GM23338 (cell line): ENCODE measurements around the gene ADCY1. TPM values are rescaled to one million over a fixed set of nuclear protein-coding genes. Genes with fewer than 3 reads are reported as not detected.

Source experiments
- ATAC-seq: fragments of 200-7000 bp; cut with Tn5 transposase; 3 replicates; pipeline ENCODE4 v1.9.1; 2020
- DNase-seq: peaks from one replicate; pipeline ENCODE4 v3.0.0-alpha.2; 2015; ENCODE audit warnings: low spot score
- H2AFZ ChIP-seq: fragments of 200-600 bp; sonication (generic); 2 replicates; pipeline ENCODE4 v1.8.0; 2016; ENCODE audit warnings: antibody characterized with exemption, mild to moderate bottlenecking, moderate library complexity
- H3F3A ChIP-seq: fragments of 200-600 bp; sonication (generic); replicated peaks from 2 replicates; pipeline ENCODE4 v1.8.0; 2017; ENCODE audit warnings: antibody characterized with exemption, mixed run types, low read depth
- H3K27ac ChIP-seq: fragments of 200-600 bp; sonication (generic); 2 replicates; pipeline ENCODE4 v1.6.1; 2016; ENCODE audit warnings: low read depth
- H3K27me3 ChIP-seq: fragments of 200-600 bp; sonication (generic); 2 replicates; pipeline ENCODE4 v1.8.0; 2016; ENCODE audit warnings: mild to moderate bottlenecking, mixed run types, moderate library complexity; ENCODE audit not compliant: insufficient read depth
- H3K36me3 ChIP-seq: fragments of 200-600 bp; sonication (generic); 2 replicates; pipeline ENCODE4 v1.8.0; 2016; ENCODE audit warnings: mild to moderate bottlenecking; ENCODE audit not compliant: insufficient read depth
- H3K4me1 ChIP-seq: fragments of 200-600 bp; sonication (generic); 2 replicates; pipeline ENCODE4 v1.8.0; 2016; ENCODE audit warnings: mild to moderate bottlenecking, moderate library complexity; ENCODE audit not compliant: insufficient read depth
- H3K4me2 ChIP-seq: fragments of 200-600 bp; sonication (generic); 2 replicates; pipeline ENCODE4 v1.7.1; 2017; ENCODE audit warnings: mixed run types
- H3K4me3 ChIP-seq: fragments of 200-600 bp; sonication (generic); 2 replicates; pipeline ENCODE4 v1.6.1; 2016; ENCODE audit warnings: mixed run types
- H3K79me2 ChIP-seq: fragments of 200-600 bp; sonication (generic); replicated peaks from 2 replicates; pipeline ENCODE4 v1.8.0; 2017; ENCODE audit warnings: mild to moderate bottlenecking; ENCODE audit not compliant: insufficient read depth
- H3K9me2 ChIP-seq: fragments of 200-600 bp; sonication (generic); 2 replicates; pipeline ENCODE4 v1.8.0; 2017; ENCODE audit not compliant: insufficient read depth
- H4K20me1 ChIP-seq: fragments of 200-600 bp; sonication (generic); replicated peaks from 2 replicates; pipeline ENCODE4 v1.8.0; 2017; ENCODE audit warnings: mild to moderate bottlenecking; ENCODE audit not compliant: insufficient read depth
- H3K27ac Mint-ChIP-seq: 2 replicates; pipeline ENCODE4 v1.8.0; 2020; ENCODE audit warnings: inconsistent platforms, mild to moderate bottlenecking, moderate library complexity, mixed read lengths
- H3K27me3 Mint-ChIP-seq: 3 replicates; pipeline ENCODE4 v1.8.0; 2022; ENCODE audit warnings: low read depth, mild to moderate bottlenecking, moderate library complexity, mixed read lengths, inconsistent platforms; ENCODE audit not compliant: insufficient read depth, poor library complexity
- H3K36me3 Mint-ChIP-seq: 3 replicates; pipeline ENCODE4 v1.8.0; 2021; ENCODE audit warnings: low read depth, mild to moderate bottlenecking, inconsistent platforms, moderate library complexity, mixed read lengths
- H3K4me1 Mint-ChIP-seq: 3 replicates; pipeline ENCODE4 v1.8.0; 2020; ENCODE audit warnings: mild to moderate bottlenecking, inconsistent platforms, mixed read lengths
- H3K4me3 Mint-ChIP-seq: 3 replicates; pipeline ENCODE4 v1.8.0; 2021; ENCODE audit warnings: moderate library complexity, mild to moderate bottlenecking, inconsistent platforms, mixed read lengths
- H3K9me3 Mint-ChIP-seq: 3 replicates; pipeline ENCODE4 v1.8.0; 2020; ENCODE audit warnings: moderate library complexity, mild to moderate bottlenecking, inconsistent platforms, mixed read lengths
- CREB1 ChIP-seq: fragments of 250-450 bp; sonication (Bioruptor Pico); IDR thresholded peaks from 2 replicates; pipeline ENCODE4 v1.5.0; 2020; ENCODE audit warnings: low read depth, mild to moderate bottlenecking, moderate library complexity
- EZH2 ChIP-seq: fragments of 200-600 bp; sonication (generic); IDR thresholded peaks from one replicate; pipeline ENCODE4 v1.8.0; 2017; ENCODE audit warnings: antibody characterized with exemption, mild to moderate bottlenecking, low read depth; ENCODE audit not compliant: unreplicated experiment
- EZH2phosphoT487 ChIP-seq: fragments of 200-600 bp; sonication (generic); IDR thresholded peaks from one replicate; pipeline ENCODE4 v1.8.1; 2018; ENCODE audit warnings: antibody characterized with exemption; ENCODE audit not compliant: unreplicated experiment
- JUNB ChIP-seq: IDR thresholded peaks from one replicate; pipeline ENCODE4 v1.6.1; 2016; ENCODE audit warnings: antibody characterized with exemption; ENCODE audit not compliant: unreplicated experiment
- NANOG ChIP-seq: IDR thresholded peaks from 2 replicates; pipeline ENCODE4 v1.6.1; 2016; ENCODE audit warnings: antibody characterized with exemption, borderline replicate concordance
- POLR2AphosphoS5 ChIP-seq: IDR thresholded peaks from 2 replicates; pipeline ENCODE4 v1.6.1; 2016; ENCODE audit warnings: antibody characterized with exemption, low read depth
- STAT1 ChIP-seq: IDR thresholded peaks from one replicate; pipeline ENCODE4 v1.6.1; 2016; ENCODE audit warnings: antibody characterized with exemption; ENCODE audit not compliant: unreplicated experiment
- ZNF114 ChIP-seq: fragments of 250-450 bp; sonication (Bioruptor Pico); IDR thresholded peaks from 2 replicates; pipeline ENCODE4 v1.5.0; 2020; ENCODE audit warnings: mild to moderate bottlenecking, moderate library complexity
- ZNF331 ChIP-seq: fragments of 250-450 bp; sonication (Bioruptor Pico); IDR thresholded peaks from 2 replicates; pipeline ENCODE4 v1.5.0; 2020; ENCODE audit warnings: low read depth, mild to moderate bottlenecking, moderate library complexity
- polyA plus RNA-seq: library from polyadenylated mRNA; unstranded; fragments of >200 nt; fragmentation: Nextera tagmentation; extraction: Ambion mirVana; gene quantifications from 2 replicates; pipeline ENCODE4 v1.2.1, GENCODE V29; 2016
- total RNA-seq: library from RNA; depleted of rRNA; stranded (reverse); fragments of >200 nt; shearing (Covaris generic); gene quantifications from 2 replicates; pipeline ENCODE4 v1.2.3, GENCODE V29; 2014
- TF ChIP-seq, protein P1 (sequence below): IDR thresholded peaks from 2 replicates; pipeline ENCODE4 v1.6.1; 2016; ENCODE audit warnings: antibody characterized with exemption
- TF ChIP-seq, protein P2 (sequence below): fragments of 250-450 bp; sonication (Bioruptor Pico); IDR thresholded peaks from 2 replicates; pipeline ENCODE4 v1.5.0; 2020; ENCODE audit warnings: mild to moderate bottlenecking, moderate library complexity
- TF ChIP-seq, protein P3 (sequence below): IDR thresholded peaks from one replicate; pipeline ENCODE4 v1.6.1; 2018; ENCODE audit warnings: antibody characterized with exemption; ENCODE audit not compliant: unreplicated experiment
- TF ChIP-seq, protein P4 (sequence below), 2 experiments: fragments of 200-600 bp in 1 of 2; sonication (generic) in 1 of 2; conservative IDR thresholded peaks; 2 replicates each; pipeline versions ENCODE4 v1.5.1 to v1.6.1; 2016 to 2017; ENCODE audit warnings: antibody characterized with exemption in 2 of 2, low read depth in 2 of 2, mild to moderate bottlenecking in 2 of 2, moderate library complexity in 1 of 2

The ADCY1 gene
- total and polyA plus RNA-seq, 2 experiments from 2014 or later = 2.3 to 18.7 TPM

DNA sequence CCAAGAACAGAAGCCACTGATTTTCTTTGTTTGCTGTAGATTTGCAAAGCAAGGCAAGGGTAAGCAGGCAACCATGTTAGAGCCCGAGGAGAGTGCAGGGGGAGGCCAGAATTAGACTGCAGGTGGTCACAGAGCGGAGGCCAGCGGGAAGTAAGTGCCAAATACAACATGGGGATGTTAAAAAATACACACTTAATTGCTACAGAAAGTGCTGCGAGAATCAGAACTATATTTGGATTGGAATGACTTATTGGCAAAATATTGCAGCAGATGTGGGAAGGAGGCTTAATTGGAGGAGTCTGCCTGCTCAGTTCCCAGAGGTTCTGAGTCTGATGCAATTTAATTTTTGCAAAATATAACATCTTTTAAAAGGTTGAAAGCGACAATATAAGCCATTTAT is 49.7 kb upstream of the ADCY1 start:
- Histone ChIP-seq H4K20me1 (no peaks in the 10 kb centered on the region), H3K27ac (no peak overlapping the region), H2AFZ (0 out of 2 replicates have a peak overlapping the region, but pooled peaks have one; percentile 59), H3K27me3 (no peaks in the 10 kb centered on the region), H3K79me2 (no peaks in the 10 kb centered on the region), H3K4me3 (no peak overlapping the region), H3K9me2 (peaks cover 2% of the 10 kb centered on the region; the same call in 1 of the 2 replicates), H3K4me2 (no peak overlapping the region), H3K36me3 (no peaks in the 10 kb centered on the region), H3F3A (no peaks in the 10 kb centered on the region), H3K4me1 (no peaks in the 10 kb centered on the region)
- Mint-ChIP-seq H3K9me3 (peaks cover 3% of the 10 kb centered on the region), H3K27ac (no peak overlapping the region), H3K27me3 (peaks cover 6% of the 10 kb centered on the region), H3K4me3 (no peak overlapping the region), H3K4me1 (no peaks in the 10 kb centered on the region), H3K36me3 (no peaks in the 10 kb centered on the region)
- ATAC-seq = no peak
- no peak for DNase-seq
- TF ChIP-seq, protein P1, sequence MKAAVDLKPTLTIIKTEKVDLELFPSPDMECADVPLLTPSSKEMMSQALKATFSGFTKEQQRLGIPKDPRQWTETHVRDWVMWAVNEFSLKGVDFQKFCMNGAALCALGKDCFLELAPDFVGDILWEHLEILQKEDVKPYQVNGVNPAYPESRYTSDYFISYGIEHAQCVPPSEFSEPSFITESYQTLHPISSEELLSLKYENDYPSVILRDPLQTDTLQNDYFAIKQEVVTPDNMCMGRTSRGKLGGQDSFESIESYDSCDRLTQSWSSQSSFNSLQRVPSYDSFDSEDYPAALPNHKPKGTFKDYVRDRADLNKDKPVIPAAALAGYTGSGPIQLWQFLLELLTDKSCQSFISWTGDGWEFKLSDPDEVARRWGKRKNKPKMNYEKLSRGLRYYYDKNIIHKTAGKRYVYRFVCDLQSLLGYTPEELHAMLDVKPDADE = no peak
- TF ChIP-seq, protein P2, sequence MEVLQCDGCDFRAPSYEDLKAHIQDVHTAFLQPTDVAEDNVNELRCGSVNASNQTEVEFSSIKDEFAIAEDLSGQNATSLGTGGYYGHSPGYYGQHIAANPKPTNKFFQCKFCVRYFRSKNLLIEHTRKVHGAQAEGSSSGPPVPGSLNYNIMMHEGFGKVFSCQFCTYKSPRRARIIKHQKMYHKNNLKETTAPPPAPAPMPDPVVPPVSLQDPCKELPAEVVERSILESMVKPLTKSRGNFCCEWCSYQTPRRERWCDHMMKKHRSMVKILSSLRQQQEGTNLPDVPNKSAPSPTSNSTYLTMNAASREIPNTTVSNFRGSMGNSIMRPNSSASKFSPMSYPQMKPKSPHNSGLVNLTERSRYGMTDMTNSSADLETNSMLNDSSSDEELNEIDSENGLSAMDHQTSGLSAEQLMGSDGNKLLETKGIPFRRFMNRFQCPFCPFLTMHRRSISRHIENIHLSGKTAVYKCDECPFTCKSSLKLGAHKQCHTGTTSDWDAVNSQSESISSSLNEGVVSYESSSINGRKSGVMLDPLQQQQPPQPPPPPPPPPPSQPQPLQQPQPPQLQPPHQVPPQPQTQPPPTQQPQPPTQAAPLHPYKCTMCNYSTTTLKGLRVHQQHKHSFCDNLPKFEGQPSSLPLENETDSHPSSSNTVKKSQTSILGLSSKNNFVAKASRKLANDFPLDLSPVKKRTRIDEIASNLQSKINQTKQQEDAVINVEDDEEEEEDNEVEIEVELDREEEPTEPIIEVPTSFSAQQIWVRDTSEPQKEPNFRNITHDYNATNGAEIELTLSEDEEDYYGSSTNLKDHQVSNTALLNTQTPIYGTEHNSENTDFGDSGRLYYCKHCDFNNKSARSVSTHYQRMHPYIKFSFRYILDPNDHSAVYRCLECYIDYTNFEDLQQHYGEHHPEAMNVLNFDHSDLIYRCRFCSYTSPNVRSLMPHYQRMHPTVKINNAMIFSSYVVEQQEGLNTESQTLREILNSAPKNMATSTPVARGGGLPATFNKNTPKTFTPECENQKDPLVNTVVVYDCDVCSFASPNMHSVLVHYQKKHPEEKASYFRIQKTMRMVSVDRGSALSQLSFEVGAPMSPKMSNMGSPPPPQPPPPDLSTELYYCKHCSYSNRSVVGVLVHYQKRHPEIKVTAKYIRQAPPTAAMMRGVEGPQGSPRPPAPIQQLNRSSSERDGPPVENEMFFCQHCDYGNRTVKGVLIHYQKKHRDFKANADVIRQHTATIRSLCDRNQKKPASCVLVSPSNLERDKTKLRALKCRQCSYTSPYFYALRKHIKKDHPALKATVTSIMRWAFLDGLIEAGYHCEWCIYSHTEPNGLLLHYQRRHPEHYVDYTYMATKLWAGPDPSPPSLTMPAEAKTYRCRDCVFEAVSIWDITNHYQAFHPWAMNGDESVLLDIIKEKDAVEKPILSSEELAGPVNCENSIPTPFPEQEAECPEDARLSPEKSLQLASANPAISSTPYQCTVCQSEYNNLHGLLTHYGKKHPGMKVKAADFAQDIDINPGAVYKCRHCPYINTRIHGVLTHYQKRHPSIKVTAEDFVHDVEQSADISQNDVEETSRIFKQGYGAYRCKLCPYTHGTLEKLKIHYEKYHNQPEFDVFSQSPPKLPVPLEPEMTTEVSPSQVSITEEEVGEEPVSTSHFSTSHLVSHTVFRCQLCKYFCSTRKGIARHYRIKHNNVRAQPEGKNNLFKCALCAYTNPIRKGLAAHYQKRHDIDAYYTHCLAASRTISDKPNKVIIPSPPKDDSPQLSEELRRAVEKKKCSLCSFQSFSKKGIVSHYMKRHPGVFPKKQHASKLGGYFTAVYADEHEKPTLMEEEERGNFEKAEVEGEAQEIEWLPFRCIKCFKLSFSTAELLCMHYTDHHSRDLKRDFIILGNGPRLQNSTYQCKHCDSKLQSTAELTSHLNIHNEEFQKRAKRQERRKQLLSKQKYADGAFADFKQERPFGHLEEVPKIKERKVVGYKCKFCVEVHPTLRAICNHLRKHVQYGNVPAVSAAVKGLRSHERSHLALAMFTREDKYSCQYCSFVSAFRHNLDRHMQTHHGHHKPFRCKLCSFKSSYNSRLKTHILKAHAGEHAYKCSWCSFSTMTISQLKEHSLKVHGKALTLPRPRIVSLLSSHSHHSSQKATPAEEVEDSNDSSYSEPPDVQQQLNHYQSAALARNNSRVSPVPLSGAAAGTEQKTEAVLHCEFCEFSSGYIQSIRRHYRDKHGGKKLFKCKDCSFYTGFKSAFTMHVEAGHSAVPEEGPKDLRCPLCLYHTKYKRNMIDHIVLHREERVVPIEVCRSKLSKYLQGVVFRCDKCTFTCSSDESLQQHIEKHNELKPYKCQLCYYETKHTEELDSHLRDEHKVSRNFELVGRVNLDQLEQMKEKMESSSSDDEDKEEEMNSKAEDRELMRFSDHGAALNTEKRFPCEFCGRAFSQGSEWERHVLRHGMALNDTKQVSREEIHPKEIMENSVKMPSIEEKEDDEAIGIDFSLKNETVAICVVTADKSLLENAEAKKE (CRISPR knock-in tag) = no peak
- TF ChIP-seq EZH2phosphoT487 = no peak
- TF ChIP-seq STAT1 = no peak
- TF ChIP-seq ZNF114 (CRISPR knock-in tag) = no peak
- no peak for TF ChIP-seq JUNB
- TF ChIP-seq, protein P3, sequence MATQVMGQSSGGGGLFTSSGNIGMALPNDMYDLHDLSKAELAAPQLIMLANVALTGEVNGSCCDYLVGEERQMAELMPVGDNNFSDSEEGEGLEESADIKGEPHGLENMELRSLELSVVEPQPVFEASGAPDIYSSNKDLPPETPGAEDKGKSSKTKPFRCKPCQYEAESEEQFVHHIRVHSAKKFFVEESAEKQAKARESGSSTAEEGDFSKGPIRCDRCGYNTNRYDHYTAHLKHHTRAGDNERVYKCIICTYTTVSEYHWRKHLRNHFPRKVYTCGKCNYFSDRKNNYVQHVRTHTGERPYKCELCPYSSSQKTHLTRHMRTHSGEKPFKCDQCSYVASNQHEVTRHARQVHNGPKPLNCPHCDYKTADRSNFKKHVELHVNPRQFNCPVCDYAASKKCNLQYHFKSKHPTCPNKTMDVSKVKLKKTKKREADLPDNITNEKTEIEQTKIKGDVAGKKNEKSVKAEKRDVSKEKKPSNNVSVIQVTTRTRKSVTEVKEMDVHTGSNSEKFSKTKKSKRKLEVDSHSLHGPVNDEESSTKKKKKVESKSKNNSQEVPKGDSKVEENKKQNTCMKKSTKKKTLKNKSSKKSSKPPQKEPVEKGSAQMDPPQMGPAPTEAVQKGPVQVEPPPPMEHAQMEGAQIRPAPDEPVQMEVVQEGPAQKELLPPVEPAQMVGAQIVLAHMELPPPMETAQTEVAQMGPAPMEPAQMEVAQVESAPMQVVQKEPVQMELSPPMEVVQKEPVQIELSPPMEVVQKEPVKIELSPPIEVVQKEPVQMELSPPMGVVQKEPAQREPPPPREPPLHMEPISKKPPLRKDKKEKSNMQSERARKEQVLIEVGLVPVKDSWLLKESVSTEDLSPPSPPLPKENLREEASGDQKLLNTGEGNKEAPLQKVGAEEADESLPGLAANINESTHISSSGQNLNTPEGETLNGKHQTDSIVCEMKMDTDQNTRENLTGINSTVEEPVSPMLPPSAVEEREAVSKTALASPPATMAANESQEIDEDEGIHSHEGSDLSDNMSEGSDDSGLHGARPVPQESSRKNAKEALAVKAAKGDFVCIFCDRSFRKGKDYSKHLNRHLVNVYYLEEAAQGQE = no peak
- TF ChIP-seq EZH2 = no peak
- no peak for TF ChIP-seq POLR2AphosphoS5
- TF ChIP-seq CREB1 (CRISPR knock-in tag) = no peak
- TF ChIP-seq, protein P4, sequence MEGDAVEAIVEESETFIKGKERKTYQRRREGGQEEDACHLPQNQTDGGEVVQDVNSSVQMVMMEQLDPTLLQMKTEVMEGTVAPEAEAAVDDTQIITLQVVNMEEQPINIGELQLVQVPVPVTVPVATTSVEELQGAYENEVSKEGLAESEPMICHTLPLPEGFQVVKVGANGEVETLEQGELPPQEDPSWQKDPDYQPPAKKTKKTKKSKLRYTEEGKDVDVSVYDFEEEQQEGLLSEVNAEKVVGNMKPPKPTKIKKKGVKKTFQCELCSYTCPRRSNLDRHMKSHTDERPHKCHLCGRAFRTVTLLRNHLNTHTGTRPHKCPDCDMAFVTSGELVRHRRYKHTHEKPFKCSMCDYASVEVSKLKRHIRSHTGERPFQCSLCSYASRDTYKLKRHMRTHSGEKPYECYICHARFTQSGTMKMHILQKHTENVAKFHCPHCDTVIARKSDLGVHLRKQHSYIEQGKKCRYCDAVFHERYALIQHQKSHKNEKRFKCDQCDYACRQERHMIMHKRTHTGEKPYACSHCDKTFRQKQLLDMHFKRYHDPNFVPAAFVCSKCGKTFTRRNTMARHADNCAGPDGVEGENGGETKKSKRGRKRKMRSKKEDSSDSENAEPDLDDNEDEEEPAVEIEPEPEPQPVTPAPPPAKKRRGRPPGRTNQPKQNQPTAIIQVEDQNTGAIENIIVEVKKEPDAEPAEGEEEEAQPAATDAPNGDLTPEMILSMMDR (conservative IDR thresholded peaks at IDR 0.05; ENCODE audit: low read depth in 2 of 2) = no peak
- TF ChIP-seq NANOG = no peak
- no peak for TF ChIP-seq ZNF331 (CRISPR knock-in tag)
